Activated CD8-positive, alpha-beta T cell treated with anti-CD3 and anti-CD28 coated beads, Interleukin-2, amount 10 ng/mL, durations not matched to agents 7 days and 5 days (primary cell): ENCODE data around the gene CNOT6. TPM values are rescaled to one million over a fixed set of nuclear protein-coding genes. Genes with fewer than 3 reads are reported as not detected.
A peak's percentile ranks its signal among the peaks of the same experiment; 100 is the strongest.
"Not testable (repeated sequence)": the region's sequence is repeated elsewhere in the genome, so short reads cannot be mapped to it uniquely, and the experiment has no call there.

Experiments
- ATAC-seq: fragments of 150-1000 bp; cut with Tn5 transposase; one replicate; pipeline ENCODE4 v1.10.0; 2021; ENCODE audit warnings: moderate library complexity
- CTCF ChIA-PET: fragments of 350-600 bp; sonication (Branson Sonifier 250); formaldehyde crosslinking; loops from one replicate; lab custom pipeline; 2021; ENCODE audit warnings: antibody characterized with exemption; lab: Charles Lee
- POLR2A ChIA-PET: fragments of 350-600 bp; sonication (Branson Sonifier 250); formaldehyde crosslinking; loops from one replicate; lab custom pipeline; 2021; ENCODE audit warnings: antibody characterized with exemption; lab: Charles Lee
- DNase-seq: peaks from one replicate; pipeline ENCODE4 v3.0.0-alpha.2; 2020
- H3K27ac Mint-ChIP-seq: one replicate; pipeline ENCODE4 v1.8.0; 2021; ENCODE audit warnings: mild to moderate bottlenecking, mixed read lengths
- H3K27me3 Mint-ChIP-seq: one replicate; pipeline ENCODE4 v1.8.0; 2021; ENCODE audit warnings: low read depth, mixed read lengths
- H3K36me3 Mint-ChIP-seq: one replicate; pipeline ENCODE4 v1.8.0; 2021; ENCODE audit warnings: low read depth, mixed read lengths
- H3K4me1 Mint-ChIP-seq: one replicate; pipeline ENCODE4 v1.8.0; 2021; ENCODE audit warnings: low read depth, mixed read lengths
- H3K4me3 Mint-ChIP-seq: one replicate; pipeline ENCODE4 v1.8.0; 2021; ENCODE audit warnings: mild to moderate bottlenecking, mixed read lengths
- H3K9me3 Mint-ChIP-seq: one replicate; pipeline ENCODE4 v1.8.0; 2022; ENCODE audit warnings: mixed read lengths; ENCODE audit not compliant: insufficient read depth
- total RNA-seq, 2 experiments: library from RNA; stranded (reverse); gene quantifications; one replicate each; pipeline ENCODE4 v1.2.3, GENCODE V29; 2021

The CNOT6 gene
- total RNA-seq, 2 experiments from 2014 or later = 36.3 to 43.0 TPM

- Mint-ChIP-seq H3K4me1 (peaks cover 41% of the 10 kb centered on the region), H3K27ac (no peak overlapping the region), H3K4me3 (no peak overlapping the region), H3K9me3 (no peaks in the 10 kb centered on the region), H3K36me3 (peaks cover 1% of the 10 kb centered on the region), H3K27me3 (no peaks in the 10 kb centered on the region)
- DNase-seq (no peak), ATAC-seq (no peak)
- ChIA-PET CTCF (no interaction called here), POLR2A (no interaction called here)
Observed at GRCh38 chr5:180521591-180521990, 27.4 kb downstream of the CNOT6 start.

GRCh38 chr5:180522330-180522729 is 28.2 kb downstream of the CNOT6 start:
- Mint-ChIP-seq H3K27ac (no peak overlapping the region), H3K4me3 (no peak overlapping the region), H3K27me3 (no peaks in the 10 kb centered on the region), H3K36me3 (no peaks in the 10 kb centered on the region), H3K4me1 (peaks cover 39% of the 10 kb centered on the region), H3K9me3 (no peaks in the 10 kb centered on the region)
- CTCF ChIA-PET = interaction anchor here (1.3 kb wide), 1 partner anchor 84 kb away, joined by 3 read pairs; no protein-coding TSS in a partner anchor
- ATAC-seq (no peak), DNase-seq (no peak)
- POLR2A ChIA-PET = no interaction called here

- ChIA-PET POLR2A (no interaction called here), CTCF (interaction anchor here (1.3 to 2.0 kb wide), 2 partner anchors 82 to 195 kb away, joined by 3 to 8 read pairs; no protein-coding TSS in a partner anchor)
- Mint-ChIP-seq H3K9me3 (no peaks in the 10 kb centered on the region), H3K36me3 (peaks cover 4% of the 10 kb centered on the region), H3K4me1 (peaks cover 39% of the 10 kb centered on the region), H3K27me3 (no peaks in the 10 kb centered on the region), H3K27ac (no peak overlapping the region), H3K4me3 (no peak overlapping the region)
- DNase-seq (no peak), ATAC-seq (no peak)
Observed at GRCh38 chr5:180523629-180524466, 29.7 kb downstream of the CNOT6 start.

- ChIA-PET CTCF (interaction anchor here (1.0 to 2.0 kb wide), 4 partner anchors 35 to 193 kb away, joined by 3 to 8 read pairs (median 4); no protein-coding TSS in a partner anchor), POLR2A (no interaction called here)
Observed at GRCh38 chr5:180525399-180525798, 31.2 kb downstream of the CNOT6 start.

GRCh38 chr5:180526269-180526668 is 32.1 kb downstream of the CNOT6 start:
- Mint-ChIP-seq H3K9me3 (no peaks in the 10 kb centered on the region), H3K36me3 (peaks cover 15% of the 10 kb centered on the region), H3K27ac (no peak overlapping the region), H3K4me1 (peaks cover 39% of the 10 kb centered on the region), H3K27me3 (no peaks in the 10 kb centered on the region), H3K4me3 (no peak overlapping the region)
- ChIA-PET CTCF (no interaction called here), POLR2A (no interaction called here)
- ATAC-seq = no peak
- DNase-seq = no peak

More at GRCh38 chr5:180525399-180525798, 31.2 kb downstream of the CNOT6 start:
- Mint-ChIP-seq H3K36me3 (peaks cover 15% of the 10 kb centered on the region), H3K4me3 (no peak overlapping the region), H3K27me3 (no peaks in the 10 kb centered on the region), H3K4me1 (peaks cover 39% of the 10 kb centered on the region), H3K27ac (peak overlapping the region; percentile 16), H3K9me3 (no peaks in the 10 kb centered on the region)
- no peak for DNase-seq
- no peak for ATAC-seq

GRCh38 chr5:180527659-180528058 is 33.5 kb downstream of the CNOT6 start:
- H3K27me3 Mint-ChIP-seq = no peaks in the 10 kb centered on the region
- CTCF ChIA-PET = interaction anchor here (0.6 kb wide), 1 partner anchor 199 kb away, joined by 3 read pairs; no protein-coding TSS in a partner anchor

GRCh38 chr5:180531036-180531585 is 36.9 kb downstream of the CNOT6 start:
- H3K9me3 Mint-ChIP-seq, POLR2A ChIA-PET, ATAC-seq, H3K4me3 Mint-ChIP-seq, H3K4me1 Mint-ChIP-seq, CTCF ChIA-PET, DNase-seq, H3K27ac Mint-ChIP-seq, H3K27me3 Mint-ChIP-seq: not testable (repeated sequence)
- H3K36me3 Mint-ChIP-seq = peaks cover 40% of the 10 kb centered on the region

More at GRCh38 chr5:180527659-180528058, 33.5 kb downstream of the CNOT6 start:
- no peaks in the 10 kb centered on the region for H3K9me3 Mint-ChIP-seq
- H3K27ac Mint-ChIP-seq = no peak overlapping the region
- ATAC-seq (no peak), DNase-seq (no peak)
- H3K4me1 Mint-ChIP-seq = peaks cover 30% of the 10 kb centered on the region
- H3K36me3 Mint-ChIP-seq = peaks cover 27% of the 10 kb centered on the region
- H3K4me3 Mint-ChIP-seq = no peak overlapping the region
- POLR2A ChIA-PET = no interaction called here

- no peak overlapping the region for H3K27ac Mint-ChIP-seq
- ChIA-PET POLR2A (no interaction called here), CTCF (no interaction called here)
- H3K4me1 Mint-ChIP-seq = no peaks in the 10 kb centered on the region
- DNase-seq (no peak), ATAC-seq (no peak)
- H3K4me3 Mint-ChIP-seq = no peak overlapping the region
- no peaks in the 10 kb centered on the region for H3K9me3 Mint-ChIP-seq
- peaks cover 48% of the 10 kb centered on the region for H3K36me3 Mint-ChIP-seq
- no peaks in the 10 kb centered on the region for H3K27me3 Mint-ChIP-seq
Observed at GRCh38 chr5:180532268-180532667, 38.1 kb downstream of the CNOT6 start.

- no peak overlapping the region for H3K27ac Mint-ChIP-seq
- ChIA-PET POLR2A (no interaction called here), CTCF (no interaction called here)
- peaks cover 49% of the 10 kb centered on the region for H3K36me3 Mint-ChIP-seq
- no peak for DNase-seq
- no peaks in the 10 kb centered on the region for H3K27me3 Mint-ChIP-seq
- no peaks in the 10 kb centered on the region for H3K9me3 Mint-ChIP-seq
- ATAC-seq = no peak
- no peaks in the 10 kb centered on the region for H3K4me1 Mint-ChIP-seq
- H3K4me3 Mint-ChIP-seq = no peak overlapping the region
Observed at GRCh38 chr5:180533845-180534244, 39.7 kb downstream of the CNOT6 start.

GRCh38 chr5:180535573-180535972 is 41.4 kb downstream of the CNOT6 start:
- DNase-seq (no peak), ATAC-seq (no peak)
- Mint-ChIP-seq H3K27me3 (no peaks in the 10 kb centered on the region), H3K9me3 (peaks cover 4% of the 10 kb centered on the region), H3K27ac (no peak overlapping the region), H3K4me1 (peaks cover 3% of the 10 kb centered on the region), H3K4me3 (no peak overlapping the region), H3K36me3 (peaks cover 45% of the 10 kb centered on the region)
- ChIA-PET POLR2A (no interaction called here), CTCF (no interaction called here)

GRCh38 chr5:180540050-180540694 is 46.0 kb downstream of the CNOT6 start:
- H3K27ac Mint-ChIP-seq = no peak overlapping the region
- H3K9me3 Mint-ChIP-seq = peaks cover 4% of the 10 kb centered on the region
- DNase-seq = no peak
- ChIA-PET POLR2A (no interaction called here), CTCF (no interaction called here)
- peaks cover 46% of the 10 kb centered on the region for H3K36me3 Mint-ChIP-seq
- no peak for ATAC-seq
- no peaks in the 10 kb centered on the region for H3K27me3 Mint-ChIP-seq
- peaks cover 3% of the 10 kb centered on the region for H3K4me1 Mint-ChIP-seq
- no peak overlapping the region for H3K4me3 Mint-ChIP-seq

- ATAC-seq (no peak), DNase-seq (no peak)
- Mint-ChIP-seq H3K27ac (no peak overlapping the region), H3K9me3 (peaks cover 4% of the 10 kb centered on the region), H3K4me1 (peaks cover 3% of the 10 kb centered on the region), H3K27me3 (no peaks in the 10 kb centered on the region), H3K36me3 (peaks cover 47% of the 10 kb centered on the region), H3K4me3 (no peak overlapping the region)
- CTCF ChIA-PET = no interaction called here
- POLR2A ChIA-PET = no interaction called here
Observed at GRCh38 chr5:180541710-180542109, 47.5 kb downstream of the CNOT6 start.
